Hematopoietic multipotent progenitor cell treated with erythropoietin and hydrocortisone succinate and interleukin-3 and kit ligand, for 6 days (in vitro differentiated cells): Measurements from ENCODE around the gene LTO1.
"Not testable (repeated sequence)": the region's sequence is repeated elsewhere in the genome, so short reads cannot be mapped to it uniquely, and the experiment has no call there.

Source experiments
- DNase-seq: peaks from one replicate; pipeline ENCODE4 v3.0.0-alpha.2; 2015

LTO1 gene

DNA sequence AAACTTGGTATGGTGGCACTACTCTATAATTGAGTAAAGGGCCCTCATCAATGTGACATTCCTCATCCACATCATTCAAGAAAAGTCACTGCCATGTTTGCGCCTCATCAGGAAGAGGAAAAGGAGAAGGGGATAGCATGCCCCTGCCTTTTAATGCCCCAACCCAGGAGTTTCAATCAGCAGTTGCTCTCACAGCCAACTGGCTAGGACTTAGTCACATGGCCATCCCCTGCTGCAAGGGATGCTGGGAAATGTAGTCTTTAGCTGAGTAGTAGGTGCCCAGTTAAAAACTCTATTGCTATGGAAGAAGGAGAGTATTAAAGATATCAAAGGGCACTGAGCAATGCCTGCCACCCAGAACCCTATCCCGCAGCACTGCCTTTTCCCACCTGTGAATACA, 45.1 kb downstream of the LTO1 start:
- no peak for DNase-seq

GRCh38 chr11:69627551-69627950, 47.6 kb downstream of the LTO1 start:
- no peak for DNase-seq

- no peak for DNase-seq
These were observed 49.7 kb downstream of the LTO1 start for GRCh38 chr11:69625476-69625875.

DNA sequence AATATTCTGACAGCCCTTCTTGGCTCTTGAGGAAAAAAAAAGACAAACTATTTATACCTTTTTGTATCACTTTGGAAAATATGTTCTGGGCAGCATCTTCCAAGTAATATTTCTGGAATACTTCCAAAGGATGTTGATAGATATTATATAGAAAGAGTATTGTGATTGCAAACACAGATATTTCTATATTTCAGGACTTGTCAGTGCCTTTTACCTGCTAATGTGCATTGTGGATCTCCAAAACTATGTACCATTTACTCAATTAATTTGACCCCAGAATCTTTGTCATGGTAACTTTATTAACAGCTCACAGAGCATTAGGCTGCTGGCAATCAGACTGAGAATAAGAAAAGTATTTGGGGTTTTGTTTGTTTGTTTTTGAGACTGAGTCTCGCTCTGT, 50.9 kb downstream of the LTO1 start:
- no peak for DNase-seq

- DNase-seq, result not testable (repeated sequence)
These were observed 53.0 kb downstream of the LTO1 start for GRCh38 chr11:69622097-69622681.

DNA sequence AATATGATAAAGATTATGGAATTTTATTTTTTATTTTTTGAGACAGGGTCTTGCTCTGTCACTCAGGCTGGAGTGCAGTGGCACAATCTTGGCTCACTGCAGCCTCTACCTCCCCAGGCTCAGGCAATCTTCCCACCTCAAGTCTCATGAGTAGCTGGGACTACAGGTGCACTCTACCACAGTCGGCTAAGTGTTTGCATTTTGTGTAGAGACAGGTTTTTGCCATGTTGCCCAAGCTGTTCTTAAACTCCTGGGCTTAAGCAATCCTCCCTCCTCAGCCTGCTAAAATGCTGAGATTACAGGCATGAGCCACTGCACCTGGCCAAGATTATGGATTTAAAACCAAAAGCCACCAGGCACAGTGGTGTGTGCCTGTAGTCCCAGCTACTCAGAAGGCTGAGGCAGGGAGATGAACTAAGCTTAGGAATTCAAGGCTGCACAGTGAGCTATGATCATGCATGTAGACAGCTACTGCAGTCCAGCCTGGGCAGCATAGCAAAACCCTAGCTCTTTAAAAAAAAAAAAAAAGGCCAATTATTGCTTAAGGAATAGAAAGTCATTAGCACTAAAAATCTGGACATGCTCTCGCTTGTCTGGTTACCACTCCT, 54.4 kb downstream of the LTO1 start:
- DNase-seq, result no peak

GRCh38 chr11:69618237-69618636, 56.9 kb downstream of the LTO1 start:
- DNase-seq, result no peak

GRCh38 chr11:69617682-69618081, 57.5 kb downstream of the LTO1 start:
- no peak for DNase-seq

DNA sequence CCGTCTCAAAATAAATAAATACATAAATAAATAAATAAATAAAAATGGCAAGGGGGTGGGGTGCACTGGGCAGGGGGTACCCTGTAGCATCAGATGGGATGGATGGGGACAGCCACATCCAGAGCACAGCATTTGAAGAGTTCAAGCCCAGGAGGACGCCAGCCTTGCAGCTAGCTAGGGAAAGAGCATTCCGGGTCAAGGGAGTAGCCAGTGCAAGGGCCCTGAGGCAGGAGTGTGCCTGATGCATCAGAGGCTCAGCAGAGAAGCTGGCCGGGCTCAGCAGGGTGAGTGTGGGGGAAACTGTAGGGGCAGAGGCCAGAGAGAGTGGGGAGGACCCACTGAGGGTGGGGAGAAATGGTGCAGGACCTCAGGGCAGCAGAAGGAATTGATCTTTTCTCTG, 57.9 kb downstream of the LTO1 start:
- DNase-seq, result no peak
